ENCODE data around the gene PKD1. TPM values are rescaled to one million over a fixed set of nuclear protein-coding genes. Genes with fewer than 3 reads are reported as not detected.

Gene PKD1
- total and polyA plus RNA-seq, 2 of the 13 experiments (the other 11 are each of a cell fraction or from before 2014, with no cell fraction given): 22.1 to 23.0 TPM

DNA sequence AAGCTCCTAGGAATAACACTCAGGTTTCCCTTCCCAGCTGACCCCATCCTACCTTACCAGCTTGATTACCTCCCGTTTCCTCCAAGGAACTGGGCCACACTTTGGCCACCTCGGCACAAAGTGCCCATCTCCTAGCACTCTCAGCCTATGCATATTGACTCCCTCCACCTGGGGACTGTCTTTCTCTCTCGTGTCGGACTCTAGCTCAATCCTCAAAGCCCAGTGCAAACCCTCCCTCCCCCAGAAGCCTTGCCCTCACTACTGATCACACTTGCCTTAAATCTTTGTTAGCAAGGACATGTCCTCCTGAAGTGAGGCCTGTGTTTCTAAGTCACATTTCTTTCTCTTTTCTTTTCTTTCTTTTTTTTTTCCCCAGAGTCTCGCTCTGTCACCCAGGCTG, 10.1 kb upstream of the PKD1 start:
- CTCF ChIA-PET (ENCODE audit: low intra/inter-chr PET ratio, low total read pairs): no interaction called here

More for the DNA sequence above, 10.1 kb upstream of the PKD1 start:
- POLR2A ChIA-PET: interaction anchor here (1.3 to 3.2 kb wide), 3 partner anchors 10 to 181 kb away, joined by 3 to 24 read pairs (median 9); partner anchors contain the start of genes RPS2 and TRAF7
- no peak overlapping the region for H2AFZ ChIP-seq (ENCODE audit: low read length)
- peaks cover 3 to 32% of the 10 kb centered on the region in 2 experiments for H3K27me3 ChIP-seq (ENCODE audit: control insufficient read depth in 1 of 2, insufficient read depth in 2 of 2, low read length in 2 of 2)
- DNase-seq (ENCODE audit: low spot score): no peak
- H3K79me2 ChIP-seq (ENCODE audit: insufficient read depth, low read length): no peaks in the 10 kb centered on the region
- TF ChIP-seq RCOR2 (CRISPR knock-in tag; IDR thresholded peaks at IDR 0.05) (no peak), NAIF1 (CRISPR knock-in tag; IDR thresholded peaks at IDR 0.05; ENCODE audit: borderline replicate concordance) (no peak), ZSCAN21 (CRISPR knock-in tag; IDR thresholded peaks at IDR 0.05; ENCODE audit: borderline replicate concordance) (no peak), KAT8 (CRISPR knock-in tag; IDR thresholded peaks at IDR 0.05) (no peak), ZNF570 (CRISPR knock-in tag; IDR thresholded peaks at IDR 0.05; ENCODE audit: borderline replicate concordance) (no peak), ZNF335 (CRISPR knock-in tag; IDR thresholded peaks at IDR 0.05) (no peak), AHR (CRISPR knock-in tag; IDR thresholded peaks at IDR 0.05) (no peak), POLR2AphosphoS2 (IDR thresholded peaks at IDR 0.05; ENCODE audit: low read depth, low read length) (no peak), ZNF17 (CRISPR knock-in tag; IDR thresholded peaks at IDR 0.05) (no peak), GZF1 (CRISPR knock-in tag; IDR thresholded peaks at IDR 0.05) (no peak), ZNF280B (CRISPR knock-in tag; IDR thresholded peaks at IDR 0.05; ENCODE audit: borderline replicate concordance) (no peak), DNMT3B (CRISPR knock-in tag; conservative IDR thresholded peaks at IDR 0.05) (no peak)
- ATAC-seq: no peak
- H3K9ac ChIP-seq (ENCODE audit: insufficient read depth, low read depth, low read length): no peak overlapping the region
- intact Hi-C loops (cut with micrococcal nuclease; ENCODE audit: unreplicated experiment) (no loop called here), in situ Hi-C loops (cut with HindIII; ENCODE audit: extremely low pct_ligation_motif_present, low pct_unique_long_range_greater_than_20kb) (loop anchor here (5.0 to 10.0 kb wide), 2 partner anchors 61 to 124 kb away; no protein-coding TSS in a partner anchor)
- H3K9me3 ChIP-seq (ENCODE audit: low read length): no peaks in the 10 kb centered on the region
- H3K4me3 ChIP-seq (replicated peaks in 1 of 3; ENCODE audit: insufficient read depth in 1 of 3, low read depth in 2 of 3, low read length in 3 of 3): no peak overlapping the region
- BruUV-seq (replicated peaks): no TSS peak
- peaks cover 54% of the 10 kb centered on the region for H3K4me1 ChIP-seq (ENCODE audit: insufficient read depth, low read length)
- peaks cover 26% of the 10 kb centered on the region for H4K20me1 ChIP-seq (ENCODE audit: insufficient read depth, low read length)
- no peak overlapping the region for H3K4me2 ChIP-seq (ENCODE audit: low read depth, low read length)
- WGBS (ENCODE audit: low lambda C conversion rate): 31% methylated on average over 5 of the region's 5 CpGs
- no peaks in the 10 kb centered on the region for H3K36me3 ChIP-seq (replicated peaks in 1 of 2; ENCODE audit: control insufficient read depth in 1 of 2, insufficient read depth in 2 of 2, low read length in 2 of 2)
- H3K27ac ChIP-seq (ENCODE audit: extremely low read length, insufficient read depth, low read length): no peak overlapping the region
- no peak for FAIRE-seq
